NB4 (cell line): Measurements from ENCODE around the gene NCOR1.

Experiments used
- POLR2A ChIP-seq: IDR thresholded peaks from 2 replicates; pipeline ENCODE4 v1.6.1; 2011; ENCODE audit warnings: mild to moderate bottlenecking; ENCODE audit not compliant: insufficient read length; ENCODE audit errors: extremely low read depth
- TF ChIP-seq, protein P1 (sequence below): IDR thresholded peaks from one replicate; pipeline ENCODE4 v1.5.1; 2012; ENCODE audit warnings: low read depth, low read length
- TF ChIP-seq, protein P2 (sequence below): IDR thresholded peaks from 2 replicates; pipeline ENCODE4 v1.6.1; 2011; ENCODE audit warnings: low read depth, low read length

DNA sequence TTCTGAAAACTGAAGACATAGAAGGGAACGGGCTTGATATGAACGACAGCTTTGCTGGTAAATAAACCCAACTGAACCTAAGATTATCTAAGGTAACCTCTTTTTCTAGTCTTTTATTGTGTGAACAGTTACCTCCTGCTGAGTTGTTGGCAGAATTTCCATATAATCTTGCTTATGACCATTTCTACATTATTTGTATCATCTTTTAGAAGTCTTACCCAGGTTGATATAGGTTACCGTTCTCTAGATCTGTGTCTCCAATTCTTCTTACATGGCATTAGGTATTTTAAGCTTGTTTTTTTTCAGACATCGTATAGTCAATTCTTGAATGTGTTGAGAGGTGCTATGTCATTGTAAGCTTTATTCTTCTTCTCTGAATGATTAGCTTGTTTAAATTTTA is 191.5 kb downstream of the NCOR1 start:
- TF ChIP-seq, protein P1, sequence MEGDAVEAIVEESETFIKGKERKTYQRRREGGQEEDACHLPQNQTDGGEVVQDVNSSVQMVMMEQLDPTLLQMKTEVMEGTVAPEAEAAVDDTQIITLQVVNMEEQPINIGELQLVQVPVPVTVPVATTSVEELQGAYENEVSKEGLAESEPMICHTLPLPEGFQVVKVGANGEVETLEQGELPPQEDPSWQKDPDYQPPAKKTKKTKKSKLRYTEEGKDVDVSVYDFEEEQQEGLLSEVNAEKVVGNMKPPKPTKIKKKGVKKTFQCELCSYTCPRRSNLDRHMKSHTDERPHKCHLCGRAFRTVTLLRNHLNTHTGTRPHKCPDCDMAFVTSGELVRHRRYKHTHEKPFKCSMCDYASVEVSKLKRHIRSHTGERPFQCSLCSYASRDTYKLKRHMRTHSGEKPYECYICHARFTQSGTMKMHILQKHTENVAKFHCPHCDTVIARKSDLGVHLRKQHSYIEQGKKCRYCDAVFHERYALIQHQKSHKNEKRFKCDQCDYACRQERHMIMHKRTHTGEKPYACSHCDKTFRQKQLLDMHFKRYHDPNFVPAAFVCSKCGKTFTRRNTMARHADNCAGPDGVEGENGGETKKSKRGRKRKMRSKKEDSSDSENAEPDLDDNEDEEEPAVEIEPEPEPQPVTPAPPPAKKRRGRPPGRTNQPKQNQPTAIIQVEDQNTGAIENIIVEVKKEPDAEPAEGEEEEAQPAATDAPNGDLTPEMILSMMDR = no peak
- no peak for TF ChIP-seq POLR2A
- TF ChIP-seq, protein P2, sequence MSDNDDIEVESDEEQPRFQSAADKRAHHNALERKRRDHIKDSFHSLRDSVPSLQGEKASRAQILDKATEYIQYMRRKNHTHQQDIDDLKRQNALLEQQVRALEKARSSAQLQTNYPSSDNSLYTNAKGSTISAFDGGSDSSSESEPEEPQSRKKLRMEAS = no peak
